Measurements from ENCODE around the gene PDIA5. TPM values are rescaled to one million over a fixed set of nuclear protein-coding genes. Genes with fewer than 3 reads are reported as not detected.

PDIA5 gene
- total RNA-seq, 2 experiments from 2014 or later = 8.1 to 11.7 TPM

- Histone ChIP-seq H3K9me2 (ENCODE audit: insufficient read depth, low read length) (no peaks in the 10 kb centered on the region), H3K36me3 (ENCODE audit: insufficient read depth, low read length) (no peaks in the 10 kb centered on the region), H2AFZ (ENCODE audit: low read length) (no peak overlapping the region), H4K20me1 (ENCODE audit: insufficient read depth, low read length) (no peaks in the 10 kb centered on the region), H3K9me3 (ENCODE audit: low read length) (no peaks in the 10 kb centered on the region), H3K4me2 (ENCODE audit: low read length) (no peak overlapping the region), H3K4me1 (ENCODE audit: insufficient read depth, low read length, poor library complexity, severe bottlenecking) (no peaks in the 10 kb centered on the region), H3K27ac (ENCODE audit: low read depth, low read length, poor library complexity, severe bottlenecking) (no peak overlapping the region), H3K4me3 (ENCODE audit: low read depth, low read length, poor library complexity, severe bottlenecking) (no peak overlapping the region), H3K79me2 (ENCODE audit: insufficient read depth, low read depth, low read length) (no peaks in the 10 kb centered on the region)
- intact Hi-C loops (cut with micrococcal nuclease; ENCODE audit: unreplicated experiment) = loop anchor here (10.0 kb wide), 1 partner anchor 470 kb away; the partner anchor contains the start of genes DTX3L and PARP9
- BruUV-seq (replicated peaks) = no TSS peak
- DNase-seq (ENCODE audit: low spot score) = no peak
- POLR2A ChIA-PET = interaction anchor here (0.6 to 0.7 kb wide), 3 partner anchors 37 to 590 kb away, joined by 4 to 5 read pairs (median 4); no protein-coding TSS in a partner anchor
- TF ChIP-seq EZH2phosphoT487 (IDR thresholded peaks at IDR 0.05; ENCODE audit: borderline replicate concordance, low read depth, low read length) (no peak), CTCF (conservative IDR thresholded peaks at IDR 0.05; ENCODE audit: low read length) (no peak)
- CTCF ChIA-PET (ENCODE audit: unreplicated experiment) = no interaction called here
Measured at GRCh38 chr3:123034996-123035395, 31.8 kb upstream of the PDIA5 start.

- DNase-seq (ENCODE audit: low spot score) = no peak
- Histone ChIP-seq H3K9me2 (ENCODE audit: insufficient read depth, low read length) (no peaks in the 10 kb centered on the region), H2AFZ (ENCODE audit: low read length) (no peak overlapping the region), H3K4me2 (ENCODE audit: low read length) (no peak overlapping the region), H3K9me3 (ENCODE audit: low read length) (no peaks in the 10 kb centered on the region), H3K36me3 (ENCODE audit: insufficient read depth, low read length) (no peaks in the 10 kb centered on the region), H3K27ac (ENCODE audit: low read depth, low read length, poor library complexity, severe bottlenecking) (no peak overlapping the region), H4K20me1 (ENCODE audit: insufficient read depth, low read length) (no peaks in the 10 kb centered on the region), H3K4me1 (ENCODE audit: insufficient read depth, low read length, poor library complexity, severe bottlenecking) (no peaks in the 10 kb centered on the region), H3K4me3 (ENCODE audit: low read depth, low read length, poor library complexity, severe bottlenecking) (no peak overlapping the region), H3K79me2 (ENCODE audit: insufficient read depth, low read depth, low read length) (no peaks in the 10 kb centered on the region)
- no peak for TF ChIP-seq EZH2phosphoT487 (IDR thresholded peaks at IDR 0.05; ENCODE audit: borderline replicate concordance, low read depth, low read length)
- no peak for TF ChIP-seq CTCF (conservative IDR thresholded peaks at IDR 0.05; ENCODE audit: low read length)
- ChIA-PET POLR2A (no interaction called here), CTCF (ENCODE audit: unreplicated experiment) (no interaction called here)
- no TSS peak for BruUV-seq (replicated peaks)
- intact Hi-C loops (cut with micrococcal nuclease; ENCODE audit: unreplicated experiment) = loop anchor here (10.0 kb wide), 1 partner anchor 472 kb away; the partner anchor contains the start of genes DTX3L and PARP9
Measured at GRCh38 chr3:123036352-123037014, 30.3 kb upstream of the PDIA5 start.

GRCh38 chr3:123037015-123037375 lies 29.8 kb upstream of the PDIA5 start:
- no peaks in the 10 kb centered on the region for H3K36me3 ChIP-seq (ENCODE audit: insufficient read depth, low read length)
- H3K4me2 ChIP-seq (ENCODE audit: low read length) = no peak overlapping the region
- DNase-seq (ENCODE audit: low spot score) = no peak
- ChIA-PET POLR2A (no interaction called here), CTCF (ENCODE audit: unreplicated experiment) (no interaction called here)
- no peaks in the 10 kb centered on the region for H4K20me1 ChIP-seq (ENCODE audit: insufficient read depth, low read length)
- no peaks in the 10 kb centered on the region for H3K9me3 ChIP-seq (ENCODE audit: low read length)
- H3K4me1 ChIP-seq (ENCODE audit: insufficient read depth, low read length, poor library complexity, severe bottlenecking) = no peaks in the 10 kb centered on the region
- BruUV-seq (replicated peaks) = no TSS peak
- intact Hi-C loops (cut with micrococcal nuclease; ENCODE audit: unreplicated experiment) = loop anchor here (10.0 kb wide), 1 partner anchor 472 kb away; the partner anchor contains the start of genes DTX3L and PARP9
- no peak for TF ChIP-seq EZH2phosphoT487 (IDR thresholded peaks at IDR 0.05; ENCODE audit: borderline replicate concordance, low read depth, low read length)
- no peak for TF ChIP-seq CTCF (conservative IDR thresholded peaks at IDR 0.05; ENCODE audit: low read length)
- no peak overlapping the region for H3K4me3 ChIP-seq (ENCODE audit: low read depth, low read length, poor library complexity, severe bottlenecking)
- H2AFZ ChIP-seq (ENCODE audit: low read length) = no peak overlapping the region
- H3K79me2 ChIP-seq (ENCODE audit: insufficient read depth, low read depth, low read length) = no peaks in the 10 kb centered on the region
- H3K27ac ChIP-seq (ENCODE audit: low read depth, low read length, poor library complexity, severe bottlenecking) = no peak overlapping the region
- H3K9me2 ChIP-seq (ENCODE audit: insufficient read depth, low read length) = no peaks in the 10 kb centered on the region
